NCI-H1105 (cell line): ENCODE data around the gene ASPG.
A peak's percentile ranks its signal among the peaks of the same experiment; 100 is the strongest.

Experiments
- DNase-seq: peaks from one replicate; lab custom pipeline; 2025; lab: John Stamatoyannopoulos, UW

Gene ASPG

GRCh38 chr14:104136472-104137296, 51.2 kb downstream of the ASPG start:
- DNase-seq: no peak

- DNase-seq: peak; percentile 39
These were observed 52.0 kb downstream of the ASPG start for GRCh38 chr14:104137297-104138097.

DNA sequence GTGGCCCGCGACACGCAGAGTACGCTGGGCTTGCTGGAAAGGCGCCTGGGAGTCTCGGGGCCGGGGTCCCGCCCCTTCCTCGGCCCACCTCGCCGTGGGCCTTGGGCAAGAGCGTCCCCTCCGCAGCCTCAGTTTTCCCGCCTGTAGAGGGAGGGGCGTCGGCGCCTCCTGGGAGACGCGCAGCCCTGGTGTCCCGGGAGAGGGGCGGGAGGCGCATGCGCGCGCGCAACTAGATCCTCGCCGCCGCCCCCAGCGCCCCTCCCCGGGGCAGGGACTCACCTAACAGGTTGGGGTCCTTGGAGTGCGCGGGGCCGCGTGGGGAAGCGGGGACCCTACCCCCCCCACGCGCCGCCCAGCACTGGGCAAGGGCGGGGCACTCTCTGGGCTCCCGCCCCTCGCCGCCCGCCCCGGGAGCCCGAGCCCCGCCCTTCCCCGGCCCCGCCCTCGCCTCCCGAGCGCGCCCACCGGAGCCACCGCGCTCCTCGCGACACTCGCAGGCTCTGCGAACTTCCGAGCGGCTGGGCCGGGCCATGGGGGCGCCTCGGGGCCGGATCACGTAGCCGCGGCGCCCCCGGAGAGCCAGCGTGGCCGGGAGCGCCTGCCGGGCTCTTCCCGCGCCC, 52.7 kb downstream of the ASPG start, which contains the start of gene KIF26A:
Gene KIF26A (plus strand): TSS at position 490 of the 620 bp plus-strand sequence. CDS start 136 bp downstream, outside the sequence.
- peak; percentile 73 for DNase-seq

- no peak for DNase-seq
These were observed 53.4 kb downstream of the ASPG start for GRCh38 chr14:104138718-104139459.

DNA sequence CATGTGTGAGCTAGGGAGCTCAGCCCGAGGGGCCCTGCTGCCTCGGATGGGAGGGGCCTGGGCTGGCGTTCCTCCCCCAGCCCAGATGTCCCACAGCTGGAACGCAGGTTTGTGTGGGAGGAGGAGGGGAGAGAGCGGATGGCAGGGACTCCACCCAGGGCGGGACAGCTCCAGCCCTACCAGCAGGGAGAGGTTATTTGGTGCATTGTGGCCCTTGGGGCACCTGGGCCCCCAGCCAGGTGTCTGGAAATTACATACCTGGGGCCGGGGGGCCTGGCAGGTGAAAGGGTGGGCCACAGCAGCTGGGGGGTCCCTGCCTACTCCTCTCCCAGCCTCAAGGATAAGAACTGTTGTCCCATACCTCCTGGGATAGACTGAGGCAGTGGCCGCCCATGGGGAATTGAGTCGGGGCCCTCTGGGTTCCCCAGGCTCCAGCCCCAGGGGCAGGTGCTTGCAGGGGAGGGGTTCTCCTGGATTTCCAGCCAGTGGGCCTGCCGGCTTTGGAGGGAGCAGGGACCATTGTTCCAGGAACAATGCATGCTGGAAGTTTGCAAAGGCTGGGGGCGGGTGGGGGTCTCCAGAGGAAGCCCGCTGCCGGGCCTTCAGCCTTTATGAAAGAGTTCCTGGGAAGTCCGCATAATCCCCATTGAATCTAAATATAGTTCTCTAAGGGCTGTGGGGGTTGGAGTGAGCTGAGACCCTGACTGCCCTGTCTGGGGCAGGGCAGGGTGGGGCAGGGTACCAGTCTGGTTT, 54.1 kb downstream of the ASPG start:
- DNase-seq: no peak

- no peak for DNase-seq
These were observed 54.6 kb downstream of the ASPG start for GRCh38 chr14:104140213-104140462.

DNA sequence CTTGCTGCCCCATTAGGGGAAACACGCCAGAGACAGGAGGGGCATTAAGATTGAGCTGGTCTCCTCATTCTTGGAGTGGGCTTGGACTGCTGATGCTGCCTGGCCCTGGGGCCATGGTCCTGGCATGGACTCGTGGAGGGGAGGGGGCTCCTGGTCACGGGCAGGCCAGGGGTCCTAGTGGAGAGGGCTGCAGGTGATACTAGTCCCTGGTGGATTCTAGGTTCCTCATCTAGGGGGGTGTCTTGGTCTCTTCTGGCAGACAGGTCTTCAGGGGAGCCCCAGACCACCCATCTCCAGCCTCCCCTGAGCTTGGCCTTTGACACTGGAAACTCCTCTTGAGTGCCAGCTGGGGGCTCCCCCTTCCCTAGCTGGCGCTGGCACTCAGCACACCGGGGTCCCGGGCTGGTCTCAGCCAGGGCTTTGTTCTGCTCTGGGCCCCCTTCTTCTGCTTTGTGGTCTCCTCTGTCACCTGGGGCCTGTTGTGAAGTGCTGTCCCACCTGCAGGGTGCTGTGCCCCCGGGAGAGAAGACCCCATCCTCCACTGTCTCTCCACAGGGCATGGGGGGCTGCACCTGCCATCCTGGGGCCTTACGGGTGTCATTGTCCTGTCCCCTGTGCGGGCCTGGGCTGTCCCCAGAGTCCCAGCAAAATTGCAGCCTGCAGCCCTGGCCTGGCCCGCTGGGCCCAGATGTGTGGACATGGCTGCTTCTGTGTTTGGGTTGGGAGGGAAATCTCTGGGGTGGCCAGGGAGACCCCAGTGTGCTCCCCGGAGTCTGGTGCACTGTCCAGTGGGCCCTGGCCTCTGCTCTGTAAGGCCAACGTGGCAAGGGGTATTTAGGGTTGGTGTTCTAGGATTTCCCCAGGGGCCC, 55.2 kb downstream of the ASPG start:
- DNase-seq: no peak

DNA sequence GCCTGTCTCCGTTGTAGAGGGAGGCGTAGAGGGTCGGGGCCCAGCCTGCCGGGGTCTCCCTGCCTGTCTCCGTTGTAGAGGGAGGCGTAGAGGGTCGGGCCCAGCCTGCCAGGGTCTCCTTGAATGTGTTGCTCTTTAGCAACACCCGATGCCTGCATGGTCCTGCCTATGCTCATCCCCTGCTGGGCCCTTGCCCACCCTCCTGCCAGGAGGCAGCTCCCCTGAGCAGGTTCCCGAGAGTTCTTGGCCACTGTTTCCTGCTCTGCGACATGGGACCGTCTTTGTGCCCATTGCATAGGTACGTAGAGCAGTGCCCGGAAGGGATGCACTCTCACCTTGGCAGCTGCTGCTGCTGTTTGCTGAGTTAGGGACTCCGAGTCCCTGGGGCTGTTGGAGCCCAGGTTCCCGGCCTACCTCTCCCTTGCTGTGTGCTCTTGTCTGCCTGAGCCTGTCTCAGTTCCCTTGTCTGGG, 56.2 kb downstream of the ASPG start:
- DNase-seq: no peak

DNA sequence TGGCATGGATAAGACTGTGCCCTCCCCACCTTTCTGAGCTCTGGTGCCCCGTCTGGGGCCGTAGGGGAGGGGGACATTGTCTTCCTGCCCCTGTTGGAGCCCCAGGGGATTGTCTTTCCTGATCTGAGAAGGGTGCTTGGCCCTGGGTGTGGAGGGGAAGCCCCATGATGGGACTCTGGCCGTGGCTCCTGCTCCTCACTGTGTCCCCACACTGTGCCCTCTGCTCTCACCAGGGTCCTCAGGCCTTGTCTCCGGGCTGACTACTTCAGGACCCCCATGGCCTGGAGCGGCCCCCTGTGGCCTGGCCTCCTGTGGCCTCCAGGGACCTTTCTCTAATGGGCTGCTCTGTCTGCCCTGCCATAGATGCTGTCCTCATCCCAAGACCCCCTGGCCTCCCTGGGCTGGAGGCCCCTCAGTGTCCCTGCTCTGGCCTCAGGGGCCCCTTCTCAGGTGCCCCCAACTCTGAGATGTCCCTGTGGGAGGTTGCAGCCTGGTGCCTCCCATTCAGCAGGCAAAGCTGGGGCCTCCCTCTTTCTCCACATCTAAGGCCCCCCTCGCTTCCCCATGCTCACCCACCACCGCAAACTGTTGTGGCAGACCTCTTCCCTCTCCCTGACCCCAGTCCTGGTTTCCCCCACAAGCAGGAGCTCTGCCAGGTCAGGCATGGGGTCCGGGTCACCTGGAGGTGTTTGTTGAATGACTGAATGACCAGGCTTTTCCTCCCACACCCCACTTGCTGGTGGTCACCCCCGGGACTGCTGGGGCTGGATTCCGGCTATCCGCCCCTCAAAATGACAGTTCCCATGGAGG, 56.8 kb downstream of the ASPG start:
- DNase-seq: no peak

GRCh38 chr14:104142946-104143470, 57.5 kb downstream of the ASPG start:
- DNase-seq: no peak

- DNase-seq: no peak
These were observed 58.3 kb downstream of the ASPG start for GRCh38 chr14:104143521-104144452.

DNA sequence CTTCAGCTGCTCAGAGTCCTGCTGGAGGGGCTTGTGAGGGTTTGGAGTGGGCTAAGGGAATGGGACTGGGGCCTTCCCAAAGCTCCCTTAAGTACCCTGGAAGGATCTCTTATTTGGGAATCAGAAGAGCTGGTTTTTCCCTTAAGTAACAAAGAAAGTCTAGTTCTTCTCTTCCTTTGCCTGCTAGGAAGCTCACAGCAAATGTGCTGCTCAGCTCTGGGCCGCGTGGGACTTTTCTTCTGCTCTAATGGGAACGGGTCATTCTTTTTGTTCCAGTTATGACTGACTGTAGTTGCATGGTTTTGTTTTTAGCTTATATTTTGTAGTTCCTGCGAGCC, 58.9 kb downstream of the ASPG start:
- no peak for DNase-seq

- no peak for DNase-seq
These were observed 59.7 kb downstream of the ASPG start for GRCh38 chr14:104144911-104145825.

DNA sequence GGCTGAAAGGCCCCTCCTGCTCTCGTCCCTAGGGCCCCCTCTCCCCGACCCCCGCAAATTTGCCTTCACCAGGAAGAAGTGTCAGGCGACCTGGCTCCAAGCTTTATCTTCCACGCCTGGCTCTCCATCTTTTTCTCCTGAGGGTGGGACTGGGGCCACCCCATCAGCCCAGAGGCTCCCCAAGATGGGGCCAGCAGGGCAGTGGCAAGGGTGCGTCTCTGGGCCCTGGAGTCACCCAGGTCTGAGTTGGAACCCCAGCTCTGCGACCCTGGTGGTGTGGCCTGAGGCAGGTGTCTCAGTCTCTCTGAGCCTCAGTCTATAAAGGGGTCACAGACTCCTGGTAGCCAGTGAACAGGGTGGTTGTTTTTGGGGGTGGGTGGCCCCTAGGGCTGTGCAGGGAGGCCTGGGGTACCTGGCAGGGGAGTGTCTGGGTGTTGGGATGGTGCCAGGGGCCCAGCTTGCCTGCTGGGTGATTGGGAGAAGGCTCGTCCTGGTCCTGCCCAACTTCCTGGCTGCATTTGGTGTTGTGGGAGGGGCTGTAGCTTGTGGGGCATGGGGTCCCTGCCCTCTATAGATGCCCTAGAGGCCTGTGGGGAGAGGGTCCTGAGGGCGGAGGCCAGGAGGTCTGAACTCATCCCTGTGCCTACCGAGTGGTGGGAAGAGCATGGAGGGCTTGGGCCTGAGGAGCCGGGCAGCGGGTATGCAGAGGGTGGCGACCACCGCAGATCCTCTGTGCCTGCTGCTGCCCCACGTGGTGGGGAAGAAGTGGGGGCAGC, 60.5 kb downstream of the ASPG start:
- DNase-seq: no peak

DNA sequence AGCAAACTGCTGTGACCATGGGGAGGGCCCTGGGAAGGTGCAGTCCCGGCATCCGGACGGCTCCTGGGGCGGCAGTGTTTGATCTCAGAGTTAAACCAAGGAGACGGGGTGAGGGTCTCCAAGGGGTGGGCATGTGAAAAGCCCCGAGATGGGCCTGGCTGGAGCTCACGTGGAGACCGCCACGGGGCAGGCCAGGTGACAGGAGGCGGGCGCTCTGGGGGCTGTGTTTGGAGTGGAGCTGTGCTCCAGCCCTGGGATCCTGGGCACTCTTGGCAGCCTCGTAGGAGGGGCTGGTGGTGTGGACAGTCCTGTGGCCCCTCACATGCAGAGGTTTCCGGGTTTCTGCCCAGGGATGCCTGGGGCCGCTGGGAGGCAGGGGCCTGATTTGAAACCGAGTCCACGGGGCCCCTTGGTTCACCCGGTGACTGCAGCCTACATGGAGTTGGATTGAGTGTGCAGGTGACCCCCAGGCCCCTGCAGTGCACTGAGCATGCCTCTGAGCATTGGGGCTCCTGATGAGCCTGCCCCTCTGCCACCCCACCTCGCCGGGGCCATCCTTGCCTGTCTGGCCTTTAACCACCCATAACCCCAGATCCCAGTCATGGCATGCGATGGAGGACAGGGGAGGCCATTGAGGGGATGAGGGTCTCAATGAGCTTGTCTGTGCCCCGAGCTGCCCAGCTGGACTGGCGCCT, 61.3 kb downstream of the ASPG start:
- DNase-seq: no peak
